GM12878 (cell line): Measurements from ENCODE around the gene PTAFR. TPM values are rescaled to one million over a fixed set of nuclear protein-coding genes. Genes with fewer than 3 reads are reported as not detected.

Experiments
- ATAC-seq: fragments of 200-7000 bp; cut with Tn5 transposase; 3 replicates; pipeline ENCODE4 v1.9.1; 2020; ENCODE audit warnings: mild to moderate bottlenecking, moderate library complexity
- BruUV-seq: library from RNA; stranded (reverse); fragments of 400-500 nt; replicated peaks from 2 replicates; lab custom pipeline; 2021; lab: Mats Ljungman, UMichigan
- CTCF ChIA-PET: fragments of 300-600 bp; sonication (Branson Sonifier 250); formaldehyde crosslinking; extraction: SDS; loops from one replicate; lab custom pipeline; 2021; ENCODE audit warnings: inconsistent platforms; lab: Yijun Ruan, JAX
- POLR2A ChIA-PET: fragments of 350-600 bp; formaldehyde crosslinking; extraction: SDS; loops from one replicate; lab custom pipeline; 2021; ENCODE audit warnings: inconsistent platforms; lab: Charles Lee
- RAD21 ChIA-PET: fragments of 300-600 bp; sonication (Branson Sonifier 250); formaldehyde crosslinking; loops from one replicate; lab custom pipeline; 2023; ENCODE audit warnings: antibody characterized with exemption; ENCODE audit not compliant: unreplicated experiment; lab: Charles Lee
- SMC1A ChIA-PET: fragments of 300-600 bp; sonication (Branson Sonifier 250); formaldehyde crosslinking; loops from one replicate; lab custom pipeline; 2023; ENCODE audit not compliant: unreplicated experiment, uncharacterized antibody; lab: Charles Lee
- DNase-seq: peaks from one replicate; pipeline ENCODE4 v3.0.0-alpha.2; 2011; ENCODE audit warnings: low read depth, low spot score
- FAIRE-seq: peaks from 3 replicates; lab custom pipeline; 2011; peaks lifted over from hg19 to GRCh38; lab: Jason Lieb, UNC
- H2AFZ ChIP-seq: 2 replicates; pipeline ENCODE4 v1.6.0; 2011; ENCODE audit warnings: low read depth, low read length, control low read depth; ENCODE audit not compliant: control insufficient read depth
- H3K27ac ChIP-seq: 2 replicates; pipeline ENCODE4 v1.5.1; 2011; ENCODE audit warnings: control low read depth; ENCODE audit not compliant: control insufficient read depth, insufficient read depth
- H3K27me3 ChIP-seq, 2 experiments: replicated peaks in 1 of 2; 2 replicates each; pipeline versions ENCODE4 v1.6.0 to v1.6.1; 2011; ENCODE audit warnings: low read length in 1 of 2; ENCODE audit not compliant: control insufficient read depth in 2 of 2, insufficient read depth in 2 of 2
- H3K36me3 ChIP-seq, 2 experiments: 2 replicates each; pipeline ENCODE4 v1.5.1; 2011; ENCODE audit warnings: low read length in 1 of 2; ENCODE audit not compliant: control insufficient read depth in 2 of 2, insufficient read depth in 2 of 2
- H3K4me1 ChIP-seq: 2 replicates; pipeline ENCODE4 v1.6.1; 2011; ENCODE audit warnings: mild to moderate bottlenecking, low read length, moderate library complexity, mixed read lengths; ENCODE audit not compliant: control insufficient read depth, insufficient read depth
- H3K4me2 ChIP-seq: 2 replicates; pipeline ENCODE4 v1.6.0; 2011; ENCODE audit warnings: control low read depth; ENCODE audit not compliant: control insufficient read depth, insufficient read depth
- H3K4me3 ChIP-seq: fragments of 200-600 bp; sonication (generic); 2 replicates; pipeline ENCODE4 v1.5.1; 2016
- H3K79me2 ChIP-seq: 2 replicates; pipeline ENCODE4 v1.6.0; 2011; ENCODE audit warnings: low read length; ENCODE audit not compliant: control insufficient read depth, insufficient read depth
- H3K9ac ChIP-seq: 2 replicates; pipeline ENCODE4 v1.8.0; 2011; ENCODE audit warnings: low read length, control low read depth, mixed read lengths; ENCODE audit not compliant: control insufficient read depth, insufficient read depth
- H3K9me3 ChIP-seq: replicated peaks from 3 replicates; pipeline ENCODE4 v1.5.1; 2011; ENCODE audit warnings: mild to moderate bottlenecking, low read length; ENCODE audit not compliant: control insufficient read depth, insufficient read depth
- H4K20me1 ChIP-seq: 2 replicates; pipeline ENCODE4 v1.6.0; 2011; ENCODE audit not compliant: control insufficient read depth, insufficient read depth
- BCLAF1 ChIP-seq: fragments of 450-650 bp; IDR thresholded peaks from 2 replicates; pipeline ENCODE4 v1.6.1; 2017; ENCODE audit warnings: antibody characterized with exemption, mild to moderate bottlenecking, moderate library complexity
- CHD4 ChIP-seq: fragments of 200-600 bp; sonication (generic); IDR thresholded peaks from 2 replicates; pipeline ENCODE4 v1.6.1; 2016; ENCODE audit warnings: mild to moderate bottlenecking
- POLR2AphosphoS2 ChIP-seq: IDR thresholded peaks from 2 replicates; pipeline ENCODE4 v1.6.1; 2011; ENCODE audit warnings: low read depth, mild to moderate bottlenecking, low read length, improper control_type of control experiment, moderate library complexity
- POLR2AphosphoS5 ChIP-seq: IDR thresholded peaks from 2 replicates; pipeline ENCODE4 v1.6.1; 2011; ENCODE audit warnings: mild to moderate bottlenecking, low read length, inconsistent platforms
- TCF3 ChIP-seq: IDR thresholded peaks from 2 replicates; pipeline ENCODE4 v1.6.1; 2012; ENCODE audit warnings: low read depth, mild to moderate bottlenecking, low read length, borderline replicate concordance; ENCODE audit not compliant: insufficient read depth
- WGBS: methylation state at CpG from one replicate; pipeline ENCODE4 v1.1.6; 2016; ENCODE audit warnings: low lambda C conversion rate; ENCODE audit not compliant: insufficient replicate concordance, insufficient coverage; ENCODE audit errors: missing lambda C conversion rate; 5-methylcytosine and 5-hydroxymethylcytosine counted together
- in situ Hi-C: fragments of 300-500 bp; cut with MboI; formaldehyde crosslinking; loops from 9 replicates; pipeline ENCODE4 v1.14.3; 2018; ENCODE audit warnings: mixed read lengths
- intact Hi-C: fragments of 100-400 bp; cut with micrococcal nuclease; formaldehyde crosslinking; loops from one replicate; pipeline ENCODE4 v1.14.2; 2022; ENCODE audit not compliant: unreplicated experiment
- polyA plus RNA-seq, 11 experiments: library from polyadenylated mRNA; depleted of rRNA in 4 of 11; unstranded in 6 of 11; stranded (reverse) in 5 of 11; fragments of >200 nt; fragmentation: Nextera tagmentation in 4 of 11; fragmentation: Illumina TruSeq in 1 of 11; extraction: Ambion mirVana in 4 of 11; extraction: Trizol in 1 of 11; gene quantifications; 1 replicate in 1 of 11; 2 replicates in 10 of 11; pipeline versions ENCODE4 v1.2.1 to v1.2.3, GENCODE V29; 2011 to 2016; ENCODE audit warnings: inconsistent platforms in 2 of 11, missing spikeins in 2 of 11, low read depth in 1 of 11
- total RNA-seq, 4 experiments: library from RNA; depleted of rRNA in 3 of 4; stranded (reverse); fragments of >200 nt in 3 of 4; fragmentation: Illumina TruSeq in 1 of 4; extraction: Trizol in 1 of 4; gene quantifications; 2 replicates each; pipeline versions ENCODE4 v1.2.1 to v1.2.3, GENCODE V29; 2013 to 2021

PTAFR gene
- total and polyA plus RNA-seq, 10 of the 15 experiments (the other 5 are each of a cell fraction or from before 2014, with no cell fraction given), result 17.5 to 251 (median 27.7) TPM

GRCh38 chr1:28213315-28213714, 36.8 kb upstream of the PTAFR start:
- DNase-seq (no peak), ATAC-seq (no peak), FAIRE-seq (no peak)
- Histone ChIP-seq H2AFZ (no peak overlapping the region), H3K4me1 (no peaks in the 10 kb centered on the region), H3K79me2 (no peaks in the 10 kb centered on the region; the same call in 1 of the 2 replicates), H3K27me3 (no peaks in the 10 kb centered on the region), H3K27ac (no peak overlapping the region), H3K4me3 (no peak overlapping the region), H3K36me3 (peaks cover 3 to 15% of the 10 kb centered on the region in 2 experiments; a peak in 3 of 4 replicates), H4K20me1 (no peaks in the 10 kb centered on the region), H3K9ac (no peak overlapping the region), H3K4me2 (no peak overlapping the region), H3K9me3 (no peaks in the 10 kb centered on the region)
- CTCF ChIA-PET, result interaction anchor here (0.8 to 10.1 kb wide), 9 partner anchors 12 to 544 kb away, joined by 3 to 317 read pairs (median 3); partner anchors contain the start of gene EYA3
- intact Hi-C loops, result loop anchor here (10.0 kb wide), 1 partner anchor 199 kb away; no protein-coding TSS in a partner anchor
- RAD21 ChIA-PET, result interaction anchor here (0.8 to 7.5 kb wide), 4 partner anchors 22 to 355 kb away, joined by 3 to 207 read pairs (median 4); partner anchors contain the start of gene EYA3
- POLR2A ChIA-PET, result interaction anchor here (0.6 to 1.1 kb wide), 3 partner anchors 14 to 103 kb away, joined by 3 to 4 read pairs (median 3); no protein-coding TSS in a partner anchor
- SMC1A ChIA-PET, result interaction anchor here (0.6 to 22.7 kb wide), 14 partner anchors 11 to 356 kb away, joined by 3 to 445 read pairs (median 4); partner anchors contain the start of genes ATP5IF1 and EYA3
- TF ChIP-seq CHD4 (no peak), BCLAF1 (no peak), POLR2AphosphoS5 (no peak), TCF3 (no peak), POLR2AphosphoS2 (no peak)
- in situ Hi-C loops, result no loop called here
- no TSS peak for BruUV-seq
- 69% methylated on average over 2 of the region's 2 CpGs for WGBS
